Osteoblast (primary cell): ENCODE data around the gene TRERF1. TPM values are rescaled to one million over a fixed set of nuclear protein-coding genes. Genes with fewer than 3 reads are reported as not detected.

Source experiments
- DNase-seq: peaks from one replicate; pipeline ENCODE4 v3.0.0; 2011; ENCODE audit warnings: low spot score, mixed read lengths; ENCODE audit not compliant: insufficient read length; ENCODE audit errors: missing footprints
- H2AFZ ChIP-seq: 2 replicates; pipeline ENCODE4 v1.6.0; 2011; ENCODE audit warnings: mild to moderate bottlenecking, low read length
- H3K27ac ChIP-seq: 2 replicates; pipeline ENCODE4 v1.5.1; 2011; ENCODE audit warnings: mild to moderate bottlenecking, low read depth, low read length, moderate library complexity
- H3K27me3 ChIP-seq: 2 replicates; pipeline ENCODE4 v1.6.0; 2012; ENCODE audit warnings: mild to moderate bottlenecking, control low read depth, inconsistent platforms, low read length, moderate library complexity; ENCODE audit not compliant: insufficient read depth
- H3K36me3 ChIP-seq: 2 replicates; pipeline ENCODE4 v1.5.1; 2011; ENCODE audit warnings: mild to moderate bottlenecking, low read length, control low read depth, moderate library complexity; ENCODE audit not compliant: insufficient read depth
- H3K4me1 ChIP-seq: 2 replicates; pipeline ENCODE4 v1.5.1; 2011; ENCODE audit warnings: mild to moderate bottlenecking, low read length, control low read depth, moderate library complexity; ENCODE audit not compliant: insufficient read depth
- H3K4me2 ChIP-seq: 2 replicates; pipeline ENCODE4 v1.6.0; 2011; ENCODE audit warnings: mild to moderate bottlenecking, low read length; ENCODE audit not compliant: insufficient read depth
- H3K4me3 ChIP-seq: fragments of 200-600 bp; sonication (generic); 3 replicates; pipeline ENCODE4 v1.5.1; 2012; ENCODE audit warnings: mild to moderate bottlenecking, low read length, inconsistent platforms; ENCODE audit not compliant: insufficient read depth
- H3K79me2 ChIP-seq: 2 replicates; pipeline ENCODE4 v1.6.0; 2012; ENCODE audit warnings: mild to moderate bottlenecking, low read length, control low read depth, inconsistent platforms; ENCODE audit not compliant: insufficient read depth
- H3K9me3 ChIP-seq: 2 replicates; pipeline ENCODE4 v1.5.1; 2011; ENCODE audit warnings: low read depth, low read length, control low read depth
- H4K20me1 ChIP-seq: 2 replicates; pipeline ENCODE4 v1.6.0; 2012; ENCODE audit warnings: mild to moderate bottlenecking, low read length, control low read depth; ENCODE audit not compliant: insufficient read depth
- CTCF ChIP-seq: IDR thresholded peaks from 2 replicates; pipeline ENCODE4 v1.5.1; 2011; ENCODE audit warnings: mild to moderate bottlenecking, low read depth, low read length, moderate library complexity; ENCODE audit errors: extremely low read depth
- total RNA-seq: library from RNA; depleted of rRNA; stranded (reverse); fragments of >200 nt; gene quantifications from 2 replicates; pipeline ENCODE4 v1.2.3, GENCODE V29; 2012

The TRERF1 gene
- total RNA-seq, 1 donor, result 4.7 TPM

- no peaks in the 10 kb centered on the region for H3K79me2 ChIP-seq
- H4K20me1 ChIP-seq, result no peaks in the 10 kb centered on the region
- no peak for TF ChIP-seq CTCF
- no peak overlapping the region for H3K27ac ChIP-seq
- H3K36me3 ChIP-seq, result peaks cover 13% of the 10 kb centered on the region
- DNase-seq, result no peak
- no peaks in the 10 kb centered on the region for H3K27me3 ChIP-seq
- H3K9me3 ChIP-seq, result no peaks in the 10 kb centered on the region
- H3K4me1 ChIP-seq, result peaks cover 18% of the 10 kb centered on the region
- no peak overlapping the region for H3K4me3 ChIP-seq
- no peak overlapping the region for H3K4me2 ChIP-seq
- H2AFZ ChIP-seq, result no peak overlapping the region
Observed at GRCh38 chr6:42241915-42242314, 209.8 kb downstream of the TRERF1 start.

- peak overlapping the region; percentile 11 for H3K4me3 ChIP-seq
- no peaks in the 10 kb centered on the region for H3K9me3 ChIP-seq
- no peaks in the 10 kb centered on the region for H3K27me3 ChIP-seq
- H3K4me1 ChIP-seq, result peaks cover 18% of the 10 kb centered on the region
- H3K36me3 ChIP-seq, result peaks cover 11% of the 10 kb centered on the region
- no peak for TF ChIP-seq CTCF
- H3K4me2 ChIP-seq, result peak overlapping the region; percentile 30
- H2AFZ ChIP-seq, result peak overlapping the region; percentile 72
- peak overlapping the region; percentile 62 for H3K27ac ChIP-seq
- no peaks in the 10 kb centered on the region for H4K20me1 ChIP-seq
- H3K79me2 ChIP-seq, result no peaks in the 10 kb centered on the region
- peak; percentile 91 for DNase-seq
Observed at GRCh38 chr6:42239736-42240375, 211.9 kb downstream of the TRERF1 start.

GRCh38 chr6:42239333-42239732 is 212.4 kb downstream of the TRERF1 start:
- Histone ChIP-seq H2AFZ (peak overlapping the region; percentile 72), H3K9me3 (no peaks in the 10 kb centered on the region), H3K36me3 (peaks cover 6% of the 10 kb centered on the region), H3K4me1 (peaks cover 18% of the 10 kb centered on the region), H4K20me1 (no peaks in the 10 kb centered on the region), H3K27ac (peak overlapping the region; percentile 62), H3K27me3 (no peaks in the 10 kb centered on the region), H3K4me2 (peak overlapping the region; percentile 30), H3K79me2 (no peaks in the 10 kb centered on the region), H3K4me3 (no peak overlapping the region)
- no peak for TF ChIP-seq CTCF
- peak; percentile 67 for DNase-seq

GRCh38 chr6:42237857-42238256 is 213.9 kb downstream of the TRERF1 start:
- H3K4me1 ChIP-seq, result peaks cover 18% of the 10 kb centered on the region
- H3K4me3 ChIP-seq, result no peak overlapping the region
- H3K27ac ChIP-seq, result no peak overlapping the region
- H3K9me3 ChIP-seq, result no peaks in the 10 kb centered on the region
- no peaks in the 10 kb centered on the region for H3K27me3 ChIP-seq
- no peaks in the 10 kb centered on the region for H3K79me2 ChIP-seq
- peaks cover 6% of the 10 kb centered on the region for H3K36me3 ChIP-seq
- no peak for TF ChIP-seq CTCF
- no peak overlapping the region for H2AFZ ChIP-seq
- no peaks in the 10 kb centered on the region for H4K20me1 ChIP-seq
- H3K4me2 ChIP-seq, result no peak overlapping the region
- DNase-seq, result peak; percentile 61
